ENCODE results near the gene SVIL.

Gene SVIL

DNA sequence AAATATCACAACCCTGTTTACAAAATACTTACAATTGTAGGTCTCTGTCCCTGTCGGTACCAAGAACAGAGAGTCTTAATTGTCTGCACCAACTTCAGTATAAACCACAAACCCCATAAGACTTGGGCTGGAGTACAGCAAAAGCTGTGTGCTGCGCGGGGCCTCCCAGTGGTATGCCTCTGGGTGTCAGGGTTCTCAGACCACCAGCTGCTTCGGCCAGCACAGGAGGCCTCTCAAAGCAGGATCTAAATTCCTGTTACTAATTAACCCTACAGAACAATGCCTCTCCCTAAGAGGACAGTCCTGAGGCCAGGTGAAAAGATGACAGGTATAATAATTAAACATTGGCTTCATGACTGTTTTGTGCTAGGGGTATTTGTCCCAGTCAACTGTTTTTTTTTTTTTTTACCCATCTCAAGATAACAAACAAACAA lies 957 bp upstream of the SVIL start:
- CTCF ChIA-PET = interaction anchor here (1.2 to 1.9 kb wide), 2 partner anchors 14 to 45 kb away, joined by 3 to 7 read pairs; no protein-coding TSS in a partner anchor
- H3K4me3 ChIP-seq (ENCODE audit: low read depth, low read length) = no peak overlapping the region
- DNase-seq (ENCODE audit: low read depth, low spot score) = no peak
- TF ChIP-seq, protein P1, sequence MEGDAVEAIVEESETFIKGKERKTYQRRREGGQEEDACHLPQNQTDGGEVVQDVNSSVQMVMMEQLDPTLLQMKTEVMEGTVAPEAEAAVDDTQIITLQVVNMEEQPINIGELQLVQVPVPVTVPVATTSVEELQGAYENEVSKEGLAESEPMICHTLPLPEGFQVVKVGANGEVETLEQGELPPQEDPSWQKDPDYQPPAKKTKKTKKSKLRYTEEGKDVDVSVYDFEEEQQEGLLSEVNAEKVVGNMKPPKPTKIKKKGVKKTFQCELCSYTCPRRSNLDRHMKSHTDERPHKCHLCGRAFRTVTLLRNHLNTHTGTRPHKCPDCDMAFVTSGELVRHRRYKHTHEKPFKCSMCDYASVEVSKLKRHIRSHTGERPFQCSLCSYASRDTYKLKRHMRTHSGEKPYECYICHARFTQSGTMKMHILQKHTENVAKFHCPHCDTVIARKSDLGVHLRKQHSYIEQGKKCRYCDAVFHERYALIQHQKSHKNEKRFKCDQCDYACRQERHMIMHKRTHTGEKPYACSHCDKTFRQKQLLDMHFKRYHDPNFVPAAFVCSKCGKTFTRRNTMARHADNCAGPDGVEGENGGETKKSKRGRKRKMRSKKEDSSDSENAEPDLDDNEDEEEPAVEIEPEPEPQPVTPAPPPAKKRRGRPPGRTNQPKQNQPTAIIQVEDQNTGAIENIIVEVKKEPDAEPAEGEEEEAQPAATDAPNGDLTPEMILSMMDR (IDR thresholded peaks at IDR 0.05; ENCODE audit: insufficient read depth, low read length, missing control alignments) = peak; percentile 5
- POLR2A ChIA-PET = interaction anchor here (0.7 kb wide), 1 partner anchor 12 kb away, joined by 3 read pairs; no protein-coding TSS in a partner anchor

DNA sequence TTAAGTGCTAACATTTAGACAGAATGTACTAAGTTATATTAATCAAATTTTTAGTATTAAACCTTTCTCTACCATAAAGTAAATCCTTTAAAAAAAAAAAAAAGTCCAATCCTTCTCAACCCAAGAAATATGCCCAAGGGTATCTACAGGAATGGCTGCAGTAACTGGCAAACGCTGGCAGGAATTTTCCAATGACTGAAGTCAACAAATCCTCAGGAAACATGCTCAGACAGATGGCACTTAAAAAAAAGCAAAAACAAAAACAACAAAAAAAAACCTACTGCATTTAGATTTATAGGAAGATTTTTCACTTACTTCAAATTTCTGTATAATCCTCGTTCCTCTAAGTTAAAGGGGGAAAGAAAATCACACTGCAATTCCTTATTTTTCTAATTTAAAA lies 666 bp downstream of the SVIL start:
- H3K4me3 ChIP-seq (ENCODE audit: low read depth, low read length) = no peak overlapping the region
- POLR2A ChIA-PET = interaction anchor here (0.6 kb wide), 1 partner anchor 39 kb away, joined by 3 read pairs; no protein-coding TSS in a partner anchor

DNA sequence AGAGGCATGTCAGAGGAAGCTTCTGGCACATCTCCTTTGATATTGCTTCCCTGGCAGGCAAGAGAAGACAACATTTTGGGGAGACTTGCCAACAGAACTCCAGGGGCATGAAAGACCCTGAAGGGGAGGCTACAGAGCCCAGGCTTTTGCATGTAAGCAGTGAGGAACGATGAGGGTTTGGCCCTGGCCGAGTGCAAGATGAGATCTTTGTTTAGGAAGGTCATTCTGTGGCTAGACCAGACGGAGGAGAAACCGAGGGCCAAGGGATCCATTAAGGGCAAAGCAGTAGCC lies 3.8 kb downstream of the SVIL start:
- H3K4me3 ChIP-seq (ENCODE audit: low read depth, low read length) = no peak overlapping the region
- DNase-seq (ENCODE audit: low read depth, low spot score) = no peak
- ChIA-PET POLR2A (no interaction called here), CTCF (no interaction called here)
- TF ChIP-seq, protein P1 (IDR thresholded peaks at IDR 0.05; ENCODE audit: insufficient read depth, low read length, missing control alignments) = no peak

More for the DNA sequence above, 666 bp downstream of the SVIL start:
- DNase-seq (ENCODE audit: low read depth, low spot score) = no peak
- TF ChIP-seq, protein P1 (IDR thresholded peaks at IDR 0.05; ENCODE audit: insufficient read depth, low read length, missing control alignments) = no peak
- CTCF ChIA-PET = interaction anchor here (1.5 to 1.9 kb wide), 2 partner anchors 10 to 43 kb away, joined by 4 to 7 read pairs; no protein-coding TSS in a partner anchor

DNA sequence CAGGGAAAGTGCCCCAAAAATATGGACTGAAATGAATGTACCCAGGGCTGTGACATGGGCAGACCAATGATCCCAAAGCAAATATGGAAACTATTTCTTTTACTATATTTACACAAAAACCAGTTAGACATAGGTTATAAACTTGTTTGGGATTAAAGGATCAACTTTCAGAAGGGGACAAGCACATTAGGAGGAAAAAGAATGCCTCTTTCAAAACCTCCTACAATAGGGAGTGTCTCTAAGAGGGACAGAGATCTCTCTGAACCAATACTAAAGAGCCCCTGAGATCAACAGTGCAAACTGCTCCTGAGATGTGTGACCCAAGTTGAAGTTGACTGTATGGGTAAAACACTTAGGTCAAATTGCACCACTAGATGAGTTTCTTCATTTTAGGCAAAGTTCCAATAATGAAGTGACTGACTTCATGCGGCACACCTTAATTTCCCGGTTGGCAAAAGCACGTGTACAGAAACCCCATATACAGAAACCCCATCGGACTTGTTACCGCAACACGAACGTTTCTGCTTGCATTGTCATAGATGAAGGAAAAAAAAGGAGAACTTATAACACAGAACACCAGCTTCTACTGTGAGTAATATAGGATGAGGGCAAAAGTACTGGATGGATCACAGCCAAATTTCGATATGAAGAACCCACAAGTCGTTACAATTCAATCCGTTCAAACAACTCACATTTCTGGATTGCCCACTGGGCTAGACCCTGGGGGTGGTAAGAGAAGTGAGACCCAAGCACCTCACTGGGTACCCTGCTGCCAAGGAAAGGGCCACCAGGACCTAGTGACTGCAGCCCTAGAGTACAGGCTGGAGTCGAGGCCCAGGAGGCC lies 4.3 kb downstream of the SVIL start:
- ChIA-PET POLR2A (interaction anchor here (0.6 kb wide), 1 partner anchor 357 kb away, joined by 4 read pairs; no protein-coding TSS in a partner anchor), CTCF (no interaction called here)
- DNase-seq (ENCODE audit: low read depth, low spot score) = no peak
- H3K4me3 ChIP-seq (ENCODE audit: low read depth, low read length) = no peak overlapping the region
- TF ChIP-seq, protein P1 (IDR thresholded peaks at IDR 0.05; ENCODE audit: insufficient read depth, low read length, missing control alignments) = no peak

DNA sequence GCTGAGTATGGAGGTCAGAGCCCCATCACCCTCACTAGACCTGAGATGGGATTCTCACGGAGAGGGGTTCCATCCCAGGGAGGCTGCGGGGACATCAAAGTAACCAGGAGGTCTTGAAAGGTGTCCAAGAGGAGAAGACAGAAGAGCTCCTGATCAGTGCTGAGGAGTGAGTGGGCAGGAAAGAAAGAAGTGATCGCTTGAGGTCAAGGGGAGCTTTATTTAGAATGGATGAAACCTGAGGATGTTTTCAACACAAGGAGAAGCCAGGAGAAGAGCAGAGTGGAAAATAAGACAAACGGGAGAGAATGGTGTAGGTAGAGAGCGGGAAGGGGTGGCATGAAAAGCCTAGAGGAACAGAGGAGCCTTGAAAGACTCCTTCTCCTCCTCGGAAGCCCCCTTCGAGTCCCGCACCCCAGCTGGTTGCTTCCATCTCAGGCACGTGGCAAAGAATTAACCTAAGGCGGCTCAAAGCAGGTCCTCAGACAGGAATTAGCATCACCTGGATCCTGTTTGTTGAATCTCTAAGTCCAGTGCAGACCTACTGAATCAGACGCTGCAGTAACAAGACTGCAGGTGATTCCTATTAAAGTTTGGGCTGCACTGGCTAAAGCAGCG lies 5.8 kb downstream of the SVIL start:
- TF ChIP-seq, protein P1 (IDR thresholded peaks at IDR 0.05; ENCODE audit: insufficient read depth, low read length, missing control alignments) = no peak
- no peak for DNase-seq (ENCODE audit: low read depth, low spot score)
- POLR2A ChIA-PET = no interaction called here
- no peak overlapping the region for H3K4me3 ChIP-seq (ENCODE audit: low read depth, low read length)
- CTCF ChIA-PET = interaction anchor here (1.0 kb wide), 1 partner anchor 115 kb away, joined by 3 read pairs; no protein-coding TSS in a partner anchor

DNA sequence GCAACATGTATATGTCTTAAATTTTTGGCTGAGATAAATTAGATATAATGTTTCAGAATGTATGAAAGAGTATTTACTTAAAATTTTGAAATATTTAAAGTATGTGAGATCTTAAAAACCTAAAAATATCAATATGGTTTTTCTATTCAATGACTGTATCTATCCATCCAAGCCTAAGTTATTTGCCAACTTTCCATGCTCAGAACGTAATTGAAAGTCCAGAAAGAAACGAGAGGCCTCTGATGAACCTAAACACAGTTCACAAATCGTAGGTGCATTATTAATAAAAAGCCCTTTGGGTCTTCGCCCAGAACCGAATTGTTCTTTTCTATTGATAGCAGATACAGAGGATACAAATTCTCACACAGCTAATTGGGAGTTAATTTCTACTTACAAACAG lies 6.5 kb downstream of the SVIL start:
- ChIA-PET POLR2A (no interaction called here), CTCF (interaction anchor here (1.0 kb wide), 1 partner anchor 115 kb away, joined by 3 read pairs; no protein-coding TSS in a partner anchor)
- no peak overlapping the region for H3K4me3 ChIP-seq (ENCODE audit: low read depth, low read length)
- no peak for DNase-seq (ENCODE audit: low read depth, low spot score)
- TF ChIP-seq, protein P1 (IDR thresholded peaks at IDR 0.05; ENCODE audit: insufficient read depth, low read length, missing control alignments) = no peak

All from AG04449 (cell line).